B cell (primary cell): ENCODE results near the gene FAM120B. TPM values are rescaled to one million over a fixed set of nuclear protein-coding genes. Genes with fewer than 3 reads are reported as not detected.

Source experiments
- ATAC-seq: fragments of 200-7000 bp; cut with Tn5 transposase; one replicate; pipeline ENCODE4 v1.10.0; 2021; ENCODE audit warnings: low read depth, mild to moderate bottlenecking, moderate number of reproducible peaks, moderate library complexity
- CTCF ChIA-PET: fragments of 350-600 bp; sonication (Branson Sonifier 250); formaldehyde crosslinking; loops from one replicate; lab custom pipeline; 2021; ENCODE audit warnings: antibody characterized with exemption, inconsistent platforms; lab: Charles Lee
- POLR2A ChIA-PET: fragments of 350-600 bp; sonication (Branson Sonifier 250); formaldehyde crosslinking; loops from one replicate; lab custom pipeline; 2021; ENCODE audit warnings: antibody characterized with exemption; lab: Charles Lee
- DNase-seq: peaks from one replicate; pipeline ENCODE4 v3.0.0; 2013
- H2AFZ ChIP-seq: 2 replicates; pipeline ENCODE4 v1.6.1; 2012; ENCODE audit warnings: mild to moderate bottlenecking, low read depth, low read length; ENCODE audit not compliant: insufficient read depth, poor library complexity, severe bottlenecking
- H3K27ac ChIP-seq, 2 donors: 1 replicate in 1 of 2; 2 replicates in 1 of 2; pipeline ENCODE4 v1.5.1; 2012 to 2013; ENCODE audit warnings: low read length in 2 of 2, mild to moderate bottlenecking in 2 of 2, moderate library complexity in 1 of 2
- H3K27me3 ChIP-seq, 4 experiments: fragments of 200-600 bp in 1 of 4; sonication (generic) in 1 of 4; replicated peaks in 1 of 4; 1 replicate in 2 of 4; 2 replicates in 2 of 4; pipeline versions ENCODE4 v1.6.1 to v1.7.0; 2013 to 2016; ENCODE audit warnings: low read length in 3 of 4, mild to moderate bottlenecking in 2 of 4, mixed read lengths in 1 of 4, moderate library complexity in 1 of 4; ENCODE audit not compliant: insufficient read depth in 4 of 4, control insufficient read depth in 3 of 4; ENCODE audit errors: control extremely low read depth in 1 of 4
- H3K36me3 ChIP-seq, 2 experiments: replicated peaks in 1 of 2; 1 replicate in 1 of 2; 2 replicates in 1 of 2; pipeline versions ENCODE4 v1.6.1 to v1.7.1; 2013; ENCODE audit warnings: low read length in 1 of 2; ENCODE audit not compliant: insufficient read depth in 2 of 2, control insufficient read depth in 1 of 2; ENCODE audit errors: control extremely low read depth in 1 of 2, extremely low read depth in 1 of 2
- H3K4me1 ChIP-seq, 2 donors: fragments of 200-600 bp in 1 of 2; sonication (generic) in 1 of 2; 1 replicate in 1 of 2; 2 replicates in 1 of 2; pipeline versions ENCODE4 v1.5.1 to v1.6.1; 2013 to 2017; ENCODE audit warnings: low read length in 2 of 2; ENCODE audit not compliant: control insufficient read depth in 2 of 2, insufficient read depth in 2 of 2
- H3K4me2 ChIP-seq: replicated peaks from 2 replicates; pipeline ENCODE3; 2012; ENCODE audit warnings: mild to moderate bottlenecking, low read depth, low read length; ENCODE audit not compliant: poor library complexity, severe bottlenecking
- H3K4me3 ChIP-seq, 5 experiments: fragments of 200-600 bp in 1 of 5; sonication (generic) in 1 of 5; 1 replicate in 3 of 5; 2 replicates in 2 of 5; pipeline versions ENCODE4 v1.5.1 to v1.7.0; 2011 to 2016; ENCODE audit warnings: low read length in 4 of 5, mild to moderate bottlenecking in 4 of 5, low read depth in 2 of 5, control low read depth in 1 of 5, moderate library complexity in 1 of 5; ENCODE audit not compliant: insufficient read depth in 1 of 5; ENCODE audit errors: control extremely low read depth in 1 of 5, extremely low read depth in 1 of 5
- H3K79me2 ChIP-seq: fragments of 200-600 bp; sonication (generic); one replicate; pipeline ENCODE4 v1.6.0; 2016; ENCODE audit warnings: low read length; ENCODE audit not compliant: control insufficient read depth, insufficient read depth
- H3K9ac ChIP-seq: fragments of 200-600 bp; sonication (generic); 2 replicates; pipeline ENCODE4 v1.6.1; 2017; ENCODE audit warnings: mild to moderate bottlenecking, low read length, moderate library complexity
- H3K9me3 ChIP-seq, 3 donors: one replicate each; pipeline versions ENCODE4 v1.6.1 to v1.7.1; 2013; ENCODE audit warnings: low read length in 2 of 3; ENCODE audit not compliant: control insufficient read depth in 2 of 3, insufficient read depth in 1 of 3; ENCODE audit errors: control extremely low read depth in 1 of 3
- H4K20me1 ChIP-seq: 2 replicates; pipeline ENCODE4 v1.6.0; 2012; ENCODE audit warnings: mild to moderate bottlenecking, low read length; ENCODE audit not compliant: insufficient read depth, control insufficient read depth, poor library complexity, severe bottlenecking
- H3K27ac Mint-ChIP-seq: one replicate; pipeline ENCODE4 v1.8.0; 2021; ENCODE audit warnings: mixed read lengths
- H3K27me3 Mint-ChIP-seq: one replicate; pipeline ENCODE4 v1.8.0; 2021; ENCODE audit warnings: mixed read lengths
- H3K4me1 Mint-ChIP-seq: one replicate; pipeline ENCODE4 v1.8.0; 2021; ENCODE audit warnings: mixed read lengths
- H3K4me3 Mint-ChIP-seq: one replicate; pipeline ENCODE4 v1.8.0; 2021; ENCODE audit warnings: mixed read lengths
- H3K9me3 Mint-ChIP-seq: one replicate; pipeline ENCODE4 v1.8.0; 2022; ENCODE audit warnings: mixed read lengths; ENCODE audit not compliant: insufficient read depth
- EZH2 ChIP-seq: IDR thresholded peaks from 2 replicates; pipeline ENCODE4 v1.6.1; 2012; ENCODE audit warnings: borderline replicate concordance, low read depth, mild to moderate bottlenecking, moderate library complexity, low read length; ENCODE audit not compliant: insufficient read depth, poor library complexity, severe bottlenecking
- WGBS: methylation state at CpG from one replicate; pipeline ENCODE4 v1.1.5; 2013; ENCODE audit warnings: missing lambda C conversion rate; ENCODE audit not compliant: insufficient coverage; 5-methylcytosine and 5-hydroxymethylcytosine counted together
- intact Hi-C: fragments of 100-400 bp; cut with micrococcal nuclease; formaldehyde crosslinking; loops from one replicate; pipeline ENCODE4 v1.10.0; 2022
- polyA plus RNA-seq: library from polyadenylated mRNA; depleted of rRNA; stranded (reverse); fragments of >200 nt; gene quantifications from 2 replicates; pipeline ENCODE4 v1.2.3, GENCODE V29; 2012
- total RNA-seq, 2 donors: library from RNA; stranded (reverse); fragments of 120-200 nt in 1 of 2; gene quantifications; 1 replicate in 1 of 2; 2 replicates in 1 of 2; pipeline versions ENCODE4 v1.2.3 to v1.2.4, GENCODE V29; 2013 to 2022
- TF ChIP-seq, protein P1 (sequence below): fragments of 200-600 bp; IDR thresholded peaks from one replicate; pipeline ENCODE4 v1.8.0; 2022; ENCODE audit warnings: antibody characterized with exemption, mild to moderate bottlenecking

Gene FAM120B
- total and polyA plus RNA-seq, 2 donors (not counting 1 experiment from before 2014, with no cell fraction given) = 12.5 to 51.7 TPM

DNA sequence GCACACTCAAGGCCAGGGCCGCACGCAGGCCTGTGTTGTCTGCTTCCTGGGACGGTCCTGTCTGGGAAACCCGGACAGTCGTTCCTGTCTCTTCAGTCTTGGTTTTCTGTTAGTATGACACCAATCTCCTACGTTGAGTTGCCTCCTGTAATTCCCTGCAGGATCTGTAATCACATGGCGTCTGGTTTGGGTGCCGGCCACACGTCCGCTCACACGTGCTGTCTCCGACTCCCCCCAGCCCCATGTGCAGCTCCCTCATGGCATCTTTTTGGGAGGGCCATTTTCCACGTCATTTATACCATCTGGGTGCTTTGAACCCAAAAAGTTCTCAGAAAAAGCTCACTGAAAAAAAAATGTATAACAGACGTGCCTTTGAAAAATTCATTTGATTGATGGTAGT lies 38.9 kb upstream of the FAM120B start:
- H3K79me2 ChIP-seq = no peaks in the 10 kb centered on the region
- WGBS = 87% methylated on average over 13 of the region's 14 CpGs
- H3K9ac ChIP-seq = no peak overlapping the region
- H3K4me3 ChIP-seq = no peak overlapping the region
- H3K4me1 ChIP-seq = peaks cover 12 to 17% of the 10 kb centered on the region in 2 donors
- H3K36me3 ChIP-seq = no peaks in the 10 kb centered on the region
- peaks cover 0 to 6% (median 0%) of the 10 kb centered on the region in 4 experiments for H3K27me3 ChIP-seq
- intact Hi-C loops = no loop called here
- no peaks in the 10 kb centered on the region for H4K20me1 ChIP-seq
- Mint-ChIP-seq H3K27me3 (peaks cover 14% of the 10 kb centered on the region), H3K27ac (no peak overlapping the region), H3K4me3 (no peak overlapping the region), H3K9me3 (no peaks in the 10 kb centered on the region), H3K4me1 (peaks cover 13% of the 10 kb centered on the region)
- POLR2A ChIA-PET = no interaction called here
- DNase-seq (no peak), ATAC-seq (no peak)
- TF ChIP-seq, protein P1, sequence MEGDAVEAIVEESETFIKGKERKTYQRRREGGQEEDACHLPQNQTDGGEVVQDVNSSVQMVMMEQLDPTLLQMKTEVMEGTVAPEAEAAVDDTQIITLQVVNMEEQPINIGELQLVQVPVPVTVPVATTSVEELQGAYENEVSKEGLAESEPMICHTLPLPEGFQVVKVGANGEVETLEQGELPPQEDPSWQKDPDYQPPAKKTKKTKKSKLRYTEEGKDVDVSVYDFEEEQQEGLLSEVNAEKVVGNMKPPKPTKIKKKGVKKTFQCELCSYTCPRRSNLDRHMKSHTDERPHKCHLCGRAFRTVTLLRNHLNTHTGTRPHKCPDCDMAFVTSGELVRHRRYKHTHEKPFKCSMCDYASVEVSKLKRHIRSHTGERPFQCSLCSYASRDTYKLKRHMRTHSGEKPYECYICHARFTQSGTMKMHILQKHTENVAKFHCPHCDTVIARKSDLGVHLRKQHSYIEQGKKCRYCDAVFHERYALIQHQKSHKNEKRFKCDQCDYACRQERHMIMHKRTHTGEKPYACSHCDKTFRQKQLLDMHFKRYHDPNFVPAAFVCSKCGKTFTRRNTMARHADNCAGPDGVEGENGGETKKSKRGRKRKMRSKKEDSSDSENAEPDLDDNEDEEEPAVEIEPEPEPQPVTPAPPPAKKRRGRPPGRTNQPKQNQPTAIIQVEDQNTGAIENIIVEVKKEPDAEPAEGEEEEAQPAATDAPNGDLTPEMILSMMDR = no peak
- TF ChIP-seq EZH2 = no peak
- no peaks in the 10 kb centered on the region for H3K9me3 ChIP-seq
- no peak overlapping the region for H2AFZ ChIP-seq
- no peak overlapping the region for H3K27ac ChIP-seq
- no peak overlapping the region for H3K4me2 ChIP-seq
- CTCF ChIA-PET = no interaction called here

DNA sequence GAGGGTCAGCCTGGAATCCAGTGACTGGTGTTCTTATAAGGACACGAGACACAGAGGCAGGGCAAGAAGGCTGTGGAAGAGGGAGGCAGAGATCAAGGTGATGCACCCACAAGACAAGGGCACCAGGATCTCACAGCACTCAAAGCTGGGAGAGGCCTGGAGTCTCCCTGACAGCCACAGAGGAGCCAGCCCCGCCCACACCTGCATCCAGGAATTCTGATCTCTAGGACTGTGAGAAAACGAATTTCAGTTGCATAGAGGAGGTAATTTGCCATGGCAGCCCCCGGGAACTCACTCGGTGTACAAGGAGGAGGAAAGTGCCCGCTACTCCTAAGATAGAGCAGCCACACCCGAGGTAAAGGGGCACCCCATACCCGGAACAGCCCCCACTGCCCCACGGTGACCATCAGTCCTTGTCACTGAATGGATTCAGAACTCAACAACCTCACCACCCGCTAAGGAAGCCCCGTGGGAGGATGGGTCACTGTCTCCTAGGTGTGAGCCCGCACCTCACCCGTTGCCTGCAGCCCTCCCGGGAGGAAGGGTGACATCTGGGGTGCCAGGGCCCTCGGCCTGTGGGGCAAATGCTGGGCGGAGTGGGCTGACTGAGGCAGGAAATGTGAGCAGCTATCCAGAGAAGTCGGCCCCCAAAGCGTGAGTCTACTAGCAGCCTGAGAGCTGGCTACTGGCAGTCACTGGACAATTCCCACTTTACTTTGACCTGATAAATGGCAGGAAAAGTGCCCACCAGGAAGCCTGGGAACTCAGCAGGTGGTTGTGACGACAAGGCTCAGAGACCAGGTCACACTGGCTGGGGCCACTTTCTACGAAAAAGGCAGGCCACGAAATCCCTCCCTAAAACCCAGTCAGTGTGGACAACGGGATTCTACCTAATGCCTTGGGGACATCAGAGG lies 38.1 kb upstream of the FAM120B start:
- 87% methylated on average over 20 of the region's 22 CpGs for WGBS
- H3K27me3 ChIP-seq = no peaks in the 10 kb centered on the region
- CTCF ChIA-PET = no interaction called here
- H3K9me3 ChIP-seq = peaks cover 0 to 4% (median 0%) of the 10 kb centered on the region in 3 donors
- Mint-ChIP-seq H3K4me3 (no peak overlapping the region), H3K27ac (no peak overlapping the region), H3K27me3 (peaks cover 11% of the 10 kb centered on the region), H3K9me3 (no peaks in the 10 kb centered on the region), H3K4me1 (peaks cover 19% of the 10 kb centered on the region)
- no peak overlapping the region for H3K4me3 ChIP-seq
- intact Hi-C loops = no loop called here
- H3K9ac ChIP-seq = no peak overlapping the region
- H3K36me3 ChIP-seq = no peaks in the 10 kb centered on the region
- no peak overlapping the region for H3K27ac ChIP-seq
- ATAC-seq (no peak), DNase-seq (no peak)
- POLR2A ChIA-PET = no interaction called here
- H3K4me1 ChIP-seq = peaks cover 12 to 20% of the 10 kb centered on the region in 2 donors
- H3K79me2 ChIP-seq = no peaks in the 10 kb centered on the region
- H4K20me1 ChIP-seq = no peaks in the 10 kb centered on the region
- no peak overlapping the region for H3K4me2 ChIP-seq
- TF ChIP-seq EZH2 = no peak
- TF ChIP-seq, protein P1 = no peak
- H2AFZ ChIP-seq = no peak overlapping the region
